Fibroblast of skin of back (primary cell): ENCODE results near the gene CPAMD8.

Experiments
- DNase-seq: peaks from one replicate; pipeline ENCODE4 v3.0.0-alpha.2; 2013

The CPAMD8 gene

DNA sequence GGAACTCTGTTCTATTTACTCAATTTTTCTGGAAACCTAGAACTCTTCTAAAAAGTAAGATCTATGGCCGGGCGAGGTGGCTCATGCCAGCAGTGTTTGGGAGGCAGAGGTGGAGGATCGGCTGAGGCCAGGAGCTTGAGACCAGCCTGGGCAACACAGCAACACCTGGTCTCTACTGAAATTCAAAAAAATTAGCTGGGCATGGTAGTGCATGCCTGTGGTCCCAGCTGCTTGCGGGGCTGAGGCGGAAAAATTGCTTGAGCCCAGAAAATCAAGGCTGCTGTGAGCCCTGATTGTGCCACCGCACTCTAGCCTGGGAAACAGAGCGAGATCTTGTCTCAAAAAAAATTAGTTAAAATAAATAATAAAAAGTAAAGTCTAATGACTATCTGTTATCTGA, 109.2 kb downstream of the CPAMD8 start:
- DNase-seq: no peak

GRCh38 chr19:16915734-16916133, 110.9 kb downstream of the CPAMD8 start:
- DNase-seq: no peak

- DNase-seq: no peak
These were observed 111.5 kb downstream of the CPAMD8 start for GRCh38 chr19:16915135-16915534.

- no peak for DNase-seq
These were observed 112.2 kb downstream of the CPAMD8 start for GRCh38 chr19:16914421-16914820.

DNA sequence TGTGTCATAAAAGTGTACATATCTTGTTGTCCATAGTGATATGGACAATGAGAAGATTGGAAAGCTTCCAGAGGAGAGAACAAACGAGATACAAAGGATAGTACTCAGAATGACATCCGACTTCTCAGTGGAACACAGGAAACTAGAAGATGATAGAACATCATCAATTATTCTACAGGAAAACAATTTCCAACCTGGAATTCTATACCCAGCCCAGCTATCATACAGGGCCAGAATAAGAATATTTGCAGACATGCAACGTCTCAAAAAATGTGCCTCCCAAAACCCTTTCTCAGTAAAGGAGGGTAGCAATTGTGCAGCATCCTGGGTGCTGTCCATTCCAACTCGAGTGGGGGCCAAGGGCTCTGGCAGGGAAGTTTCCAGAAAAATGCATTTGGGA, 113.8 kb downstream of the CPAMD8 start:
- DNase-seq: no peak

DNA sequence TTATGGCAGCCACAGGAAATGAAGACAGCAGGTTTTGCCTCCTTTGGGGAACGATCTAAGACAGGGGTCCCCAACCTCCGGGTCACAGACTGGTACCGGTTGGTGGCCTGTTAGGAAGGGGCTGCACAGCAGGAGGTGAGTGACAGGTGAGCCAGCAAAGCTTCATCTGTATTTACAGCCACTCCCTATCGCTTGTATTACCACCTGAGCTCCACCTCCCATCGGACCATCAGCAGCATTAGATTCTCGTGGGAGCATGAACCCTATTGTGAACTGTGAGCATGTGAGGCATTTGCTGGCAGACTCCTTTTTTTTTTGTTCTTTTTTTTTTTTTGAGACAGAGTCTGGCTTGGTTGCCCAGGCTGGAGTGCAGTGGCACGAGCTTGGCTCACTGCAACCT, 115.6 kb downstream of the CPAMD8 start:
- no peak for DNase-seq

DNA sequence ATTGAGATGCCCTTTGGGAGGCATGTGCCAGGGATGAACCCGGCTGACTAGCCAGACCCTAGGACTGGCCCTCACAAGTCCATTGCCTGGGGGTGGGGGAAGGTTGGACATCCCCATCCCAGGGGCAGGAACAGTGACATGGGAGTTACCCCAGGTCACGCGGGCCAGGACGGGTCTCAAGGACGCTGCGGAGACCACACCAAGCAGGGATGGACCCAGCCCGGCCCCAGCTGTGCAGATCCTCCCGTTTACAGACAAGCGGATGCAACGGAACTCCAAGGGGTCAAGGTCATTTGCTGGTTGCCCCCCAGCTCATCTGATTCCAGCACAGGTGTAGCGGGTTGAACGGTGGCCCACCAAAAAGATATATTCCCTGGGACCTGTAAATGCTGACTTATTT, 117.9 kb downstream of the CPAMD8 start:
- DNase-seq: no peak

GRCh38 chr19:16904599-16904998, 122.0 kb downstream of the CPAMD8 start:
- no peak for DNase-seq

DNA sequence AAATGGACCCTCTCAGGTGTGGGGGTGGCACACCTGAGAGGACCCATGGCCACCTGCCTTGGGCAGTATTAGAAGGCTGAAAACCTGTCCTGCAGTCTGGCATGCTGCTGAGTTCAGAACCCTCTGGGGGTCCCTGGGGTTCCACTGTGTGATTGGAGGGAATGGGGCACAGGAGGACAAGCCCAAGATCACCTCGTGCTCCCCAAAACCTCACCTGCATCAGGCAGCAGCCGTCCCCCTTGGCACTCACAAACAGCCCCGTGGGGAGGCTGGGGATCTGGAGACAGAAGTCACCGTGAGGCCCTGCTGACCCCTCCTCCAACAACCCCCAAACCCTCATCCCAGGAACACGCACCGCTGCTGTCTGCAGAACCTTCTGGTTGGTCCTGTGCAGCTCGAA, 123.3 kb downstream of the CPAMD8 start:
- no peak for DNase-seq

GRCh38 chr19:16902545-16902944, 124.1 kb downstream of the CPAMD8 start:
- DNase-seq: no peak

DNA sequence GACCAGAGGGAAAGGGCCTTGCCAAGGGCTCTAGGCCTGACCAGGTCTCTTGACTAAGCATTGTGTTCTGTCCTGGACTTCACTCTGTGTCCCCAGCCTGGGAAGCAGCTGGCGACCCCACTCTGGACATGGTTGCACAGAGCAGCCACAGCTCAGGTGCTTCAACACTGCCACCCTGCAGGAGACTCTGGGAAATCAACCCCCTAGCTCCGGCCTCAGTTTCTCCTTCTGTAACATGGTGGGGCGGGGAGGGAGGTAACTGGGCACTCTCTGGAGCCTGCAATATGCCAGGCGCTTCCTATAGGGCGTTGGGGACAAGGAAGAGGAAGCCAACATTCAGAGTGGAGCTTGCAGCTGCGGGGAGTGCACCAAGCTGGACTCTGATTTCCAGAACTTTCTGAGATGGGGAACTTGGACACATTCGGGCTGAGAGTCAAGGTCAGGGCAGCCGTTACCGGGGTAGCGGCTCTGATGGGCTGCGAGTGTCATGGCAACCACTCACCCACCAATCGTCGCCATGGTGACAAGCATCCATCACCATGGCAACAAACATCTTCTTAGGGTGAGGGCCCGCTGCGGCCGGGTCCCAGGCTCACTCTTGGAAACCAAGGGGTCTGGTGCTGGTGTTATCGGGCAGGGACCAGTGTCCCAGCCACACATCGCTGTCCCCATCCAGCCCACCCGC, 125.0 kb downstream of the CPAMD8 start:
- DNase-seq: no peak

DNA sequence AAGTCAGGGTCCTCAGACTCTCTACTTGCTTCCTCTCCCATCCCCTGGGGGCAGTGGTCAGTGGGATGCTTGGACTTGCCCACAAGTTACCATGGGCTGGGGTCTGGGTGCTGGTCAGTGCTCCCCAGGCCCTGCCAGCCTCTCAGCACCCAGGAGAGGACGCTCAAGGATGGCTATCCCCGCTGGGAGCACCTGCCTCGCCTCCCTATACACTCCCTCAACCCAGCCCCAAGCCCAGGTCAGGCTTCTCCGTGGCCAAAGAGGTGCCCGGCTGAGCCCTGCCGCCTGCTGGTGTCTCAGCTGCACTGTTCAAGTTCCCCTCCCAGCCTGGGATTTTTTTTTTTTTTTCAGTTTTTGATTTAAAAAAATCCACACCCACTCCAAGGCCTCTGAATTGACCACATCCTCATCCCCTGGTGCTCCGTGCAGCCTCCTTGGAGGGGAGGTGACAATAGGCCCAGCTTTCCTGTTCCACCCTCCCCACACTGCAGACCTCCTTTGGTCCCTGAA, 127.0 kb downstream of the CPAMD8 start:
- DNase-seq: peak; percentile 11

- no peak for DNase-seq
These were observed 128.1 kb downstream of the CPAMD8 start for GRCh38 chr19:16898361-16899015.

DNA sequence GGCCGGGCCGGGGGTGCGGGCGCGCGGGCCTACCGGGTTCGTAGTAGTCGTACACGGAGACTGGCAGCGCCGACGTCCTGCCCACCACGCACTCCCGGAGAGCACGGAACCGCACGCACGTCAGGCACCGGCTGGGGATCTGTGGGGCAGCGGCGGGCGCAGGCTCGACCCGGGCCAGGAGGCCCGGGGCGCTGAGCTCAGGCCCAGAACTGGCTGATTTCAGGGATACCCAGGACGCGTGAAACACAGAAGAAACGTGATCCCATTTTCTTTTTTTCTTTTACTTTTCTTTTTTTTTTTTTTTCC, 128.8 kb downstream of the CPAMD8 start:
- no peak for DNase-seq

DNA sequence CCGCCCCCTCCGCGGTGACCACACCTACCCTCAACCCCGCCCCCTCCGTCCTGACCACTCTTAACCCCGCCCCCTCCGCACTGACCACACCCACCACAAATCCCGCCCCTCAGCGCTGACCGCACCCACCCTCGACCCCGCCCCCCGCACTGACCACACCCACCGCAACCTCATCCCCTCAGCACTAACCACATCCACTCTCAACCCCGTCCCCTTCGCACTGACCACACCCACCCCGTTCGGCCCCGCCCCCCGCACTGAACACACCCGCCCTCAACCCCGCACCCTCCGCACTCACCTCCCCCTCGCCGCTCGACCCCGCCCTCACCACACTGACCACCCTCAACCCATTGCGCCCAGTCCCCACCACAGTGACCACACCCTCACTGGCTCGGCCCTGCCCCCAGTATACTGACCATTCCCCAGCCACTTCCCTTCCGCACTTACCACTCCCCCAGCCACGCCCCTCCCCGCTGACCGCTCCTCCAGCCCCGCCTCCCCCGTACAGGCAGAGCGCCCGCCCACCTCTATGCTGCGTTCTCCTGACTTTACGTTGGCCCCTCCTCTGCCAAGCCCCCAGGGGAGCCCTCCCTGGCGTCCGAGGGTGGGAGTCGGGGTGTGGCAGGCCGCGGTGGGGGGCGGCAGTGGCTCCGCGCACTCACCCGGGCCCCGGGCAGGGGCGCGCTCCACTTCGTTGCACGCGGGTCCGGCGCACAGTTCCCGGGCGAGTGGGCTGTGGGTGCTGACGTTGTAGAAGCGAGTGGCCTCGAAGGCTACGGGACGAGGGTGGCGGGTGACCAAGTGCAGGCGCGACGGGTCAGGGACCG, 129.4 kb downstream of the CPAMD8 start:
- peak; percentile 85 for DNase-seq

DNA sequence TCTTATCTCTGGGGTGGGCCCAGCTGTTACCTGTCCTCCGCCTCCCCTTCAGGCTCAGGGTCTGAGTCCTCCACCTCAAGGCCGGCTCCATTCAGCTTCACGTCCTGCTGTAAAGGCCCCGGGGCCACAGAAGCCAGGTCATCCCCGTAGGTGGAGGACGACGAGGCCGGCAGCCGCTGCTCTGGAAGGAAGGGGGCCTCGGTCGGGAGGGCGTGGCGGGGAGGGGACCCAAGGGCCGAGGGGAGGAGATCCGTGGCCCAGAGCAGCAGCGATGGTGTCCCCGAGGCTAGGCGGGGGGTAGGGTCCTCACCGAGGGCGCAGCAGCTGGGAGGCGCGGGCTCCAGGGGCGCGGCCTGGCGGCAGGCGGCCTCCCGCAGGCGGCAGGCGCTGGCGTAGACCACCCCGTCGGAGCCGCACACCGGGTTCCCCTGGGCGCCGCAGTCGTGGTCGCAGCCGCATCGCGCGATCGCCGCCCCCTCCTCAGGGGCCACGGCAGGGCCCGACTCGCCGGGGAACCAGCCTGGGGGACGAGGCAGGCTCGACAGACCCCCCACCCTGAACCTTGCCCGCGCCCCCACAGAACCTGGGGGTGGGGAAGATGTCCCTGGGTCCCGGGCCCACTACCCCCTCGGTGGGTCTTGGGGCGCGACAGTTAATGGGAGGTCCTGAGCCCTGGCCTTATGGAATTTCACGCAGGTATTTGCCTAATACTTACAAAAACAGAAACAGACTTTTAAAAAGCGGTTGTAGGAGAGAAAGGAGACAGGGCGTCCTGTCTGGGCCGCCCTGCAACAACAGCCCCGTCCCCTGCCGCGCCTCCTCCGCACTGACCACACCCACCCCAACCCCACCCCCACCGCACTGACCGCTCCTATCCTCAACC, 130.2 kb downstream of the CPAMD8 start:
- no peak for DNase-seq

GRCh38 chr19:16895467-16896145, 131.0 kb downstream of the CPAMD8 start:
- DNase-seq: no peak

GRCh38 chr19:16894080-16894479, 132.5 kb downstream of the CPAMD8 start:
- no peak for DNase-seq

- no peak for DNase-seq
These were observed 133.0 kb downstream of the CPAMD8 start for GRCh38 chr19:16893686-16893989.

DNA sequence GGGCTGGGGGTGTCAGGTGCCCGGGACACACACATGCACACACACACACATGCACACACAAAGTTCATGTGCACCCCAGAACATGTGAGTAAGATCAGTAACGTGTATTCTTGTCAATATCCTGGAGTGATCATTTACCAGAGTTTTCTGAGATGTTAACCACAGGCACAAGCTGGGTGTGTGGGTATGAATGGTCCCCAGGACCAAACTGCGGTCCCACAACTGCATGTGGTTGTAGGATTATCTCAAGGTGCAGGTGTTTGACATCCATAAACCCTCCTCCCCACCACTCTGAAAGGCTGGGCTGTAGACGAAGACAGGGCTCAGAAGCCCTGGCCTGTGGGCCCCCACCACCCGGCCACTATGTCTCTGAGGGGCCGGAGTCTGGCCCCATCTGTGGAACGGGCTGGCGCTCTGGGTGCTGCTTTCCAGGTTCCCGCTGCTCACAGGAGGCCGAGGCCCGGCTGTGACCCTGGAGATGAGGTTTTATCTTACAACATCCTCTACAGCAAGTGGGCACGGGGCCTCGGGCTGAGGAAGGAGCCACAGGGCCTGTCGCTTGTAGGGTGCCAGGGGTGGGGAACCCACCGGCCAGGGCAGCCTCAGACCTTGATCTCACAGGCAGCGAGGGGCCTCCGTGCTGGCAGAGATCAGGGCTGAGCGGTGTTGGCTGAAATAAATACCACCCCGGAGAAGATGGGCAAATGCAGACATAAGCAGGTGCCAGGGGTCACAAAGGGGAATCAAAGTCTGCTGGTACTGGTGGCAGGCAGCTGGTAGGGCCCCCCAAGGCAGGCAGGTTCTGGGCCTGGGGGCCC, 133.5 kb downstream of the CPAMD8 start:
- DNase-seq: no peak

DNA sequence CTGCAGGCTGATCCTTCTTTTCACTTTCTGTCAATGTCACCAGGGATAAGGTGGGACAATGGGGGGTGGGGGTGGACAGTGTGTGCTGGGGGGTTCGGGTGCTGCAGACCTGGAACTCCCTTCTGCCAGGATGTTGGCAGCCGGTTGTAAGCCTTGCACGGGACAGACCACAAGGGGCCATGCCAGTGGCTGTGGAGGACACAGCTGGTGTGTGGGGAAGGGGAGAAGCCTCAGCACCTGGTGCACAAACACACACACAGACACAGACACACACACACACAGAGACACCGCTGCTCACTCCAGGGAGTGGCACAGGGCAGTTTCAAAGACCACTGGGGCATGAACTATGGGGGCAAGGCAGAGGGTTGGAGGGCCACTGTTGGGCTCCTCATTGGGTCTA, 134.2 kb downstream of the CPAMD8 start:
- DNase-seq: no peak
